ENCODE results near the gene SRPRA. TPM values are rescaled to one million over a fixed set of nuclear protein-coding genes. Genes with fewer than 3 reads are reported as not detected.

SRPRA gene
- total RNA-seq, 2 donors from 2014 or later = 120 to 191 TPM

- TF ChIP-seq, protein P1, sequence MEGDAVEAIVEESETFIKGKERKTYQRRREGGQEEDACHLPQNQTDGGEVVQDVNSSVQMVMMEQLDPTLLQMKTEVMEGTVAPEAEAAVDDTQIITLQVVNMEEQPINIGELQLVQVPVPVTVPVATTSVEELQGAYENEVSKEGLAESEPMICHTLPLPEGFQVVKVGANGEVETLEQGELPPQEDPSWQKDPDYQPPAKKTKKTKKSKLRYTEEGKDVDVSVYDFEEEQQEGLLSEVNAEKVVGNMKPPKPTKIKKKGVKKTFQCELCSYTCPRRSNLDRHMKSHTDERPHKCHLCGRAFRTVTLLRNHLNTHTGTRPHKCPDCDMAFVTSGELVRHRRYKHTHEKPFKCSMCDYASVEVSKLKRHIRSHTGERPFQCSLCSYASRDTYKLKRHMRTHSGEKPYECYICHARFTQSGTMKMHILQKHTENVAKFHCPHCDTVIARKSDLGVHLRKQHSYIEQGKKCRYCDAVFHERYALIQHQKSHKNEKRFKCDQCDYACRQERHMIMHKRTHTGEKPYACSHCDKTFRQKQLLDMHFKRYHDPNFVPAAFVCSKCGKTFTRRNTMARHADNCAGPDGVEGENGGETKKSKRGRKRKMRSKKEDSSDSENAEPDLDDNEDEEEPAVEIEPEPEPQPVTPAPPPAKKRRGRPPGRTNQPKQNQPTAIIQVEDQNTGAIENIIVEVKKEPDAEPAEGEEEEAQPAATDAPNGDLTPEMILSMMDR (IDR thresholded peaks at IDR 0.05) = no peak
- no peak for TF ChIP-seq POLR2A (IDR thresholded peaks at IDR 0.05)
- H3K27me3 ChIP-seq = no peaks in the 10 kb centered on the region
- H3K4me1 ChIP-seq = peaks cover 37% of the 10 kb centered on the region
- H3K4me3 ChIP-seq = no peak overlapping the region
- intact Hi-C loops (cut with DNase I) = no loop called here
- ATAC-seq (no peak), DNase-seq (no peak)
- WGBS, 2 donors = 49 to 57% methylated on average over 2 of the region's 2 CpGs
- peak overlapping the region in 1 of 4 donors; percentile 12 for H3K27ac ChIP-seq
- H3K9me3 ChIP-seq = no peaks in the 10 kb centered on the region
- no peaks in the 10 kb centered on the region for H3K36me3 ChIP-seq (replicated peaks in 1 of 2; ENCODE audit: insufficient read depth in 1 of 2, low read depth in 2 of 2)
Observed at GRCh38 chr11:126214441-126214840, 54.3 kb downstream of the SRPRA start.

Small RNA genes lying within 50 kb of the gene (small RNA-seq; reads per million reads assigned to genes)
- gene RN7SL351P (not detected), gene RNU4-86P (not detected)

Other genes starting within 250 kb of the SRPRA start
- gene CDON, start 206.0 kb downstream of the SRPRA start, total RNA-seq = 1 to 10 TPM; 5.6 to 7.3 TPM
- gene RPUSD4, start 57.2 kb downstream of the SRPRA start, total RNA-seq = 10 to 100 TPM; 25.4 to 41.2 TPM
- 10 to 100 TPM in 1 of 2 donors, 1 to 10 TPM in 1; 6.7 to 36.9 TPM for gene FAM118B, start 57.1 kb downstream of the SRPRA start, total RNA-seq
- gene FOXRED1, start 259 bp upstream of the SRPRA start, total RNA-seq = 10 to 100 TPM in 1 of 2 donors, 1 to 10 TPM in 1; 9.3 to 19.1 TPM
- gene TIRAP, start 14.2 kb upstream of the SRPRA start, total RNA-seq = 10 to 100 TPM in 1 of 2 donors, 1 to 10 TPM in 1; 8.3 to 13.5 TPM
- 10 to 100 TPM in 1 of 2 donors, 1 to 10 TPM in 1; 3.0 to 17.9 TPM for gene DCPS, start 35.2 kb upstream of the SRPRA start, total RNA-seq
- gene ST3GAL4, start 86.8 kb upstream of the SRPRA start, total RNA-seq = 10 to 100 TPM in 1 of 2 donors, 1 to 10 TPM in 1; 7.5 to 14.8 TPM